ENCODE data around the gene PDE6A.
A peak's percentile ranks its signal among the peaks of the same experiment; 100 is the strongest.

PDE6A gene

DNA sequence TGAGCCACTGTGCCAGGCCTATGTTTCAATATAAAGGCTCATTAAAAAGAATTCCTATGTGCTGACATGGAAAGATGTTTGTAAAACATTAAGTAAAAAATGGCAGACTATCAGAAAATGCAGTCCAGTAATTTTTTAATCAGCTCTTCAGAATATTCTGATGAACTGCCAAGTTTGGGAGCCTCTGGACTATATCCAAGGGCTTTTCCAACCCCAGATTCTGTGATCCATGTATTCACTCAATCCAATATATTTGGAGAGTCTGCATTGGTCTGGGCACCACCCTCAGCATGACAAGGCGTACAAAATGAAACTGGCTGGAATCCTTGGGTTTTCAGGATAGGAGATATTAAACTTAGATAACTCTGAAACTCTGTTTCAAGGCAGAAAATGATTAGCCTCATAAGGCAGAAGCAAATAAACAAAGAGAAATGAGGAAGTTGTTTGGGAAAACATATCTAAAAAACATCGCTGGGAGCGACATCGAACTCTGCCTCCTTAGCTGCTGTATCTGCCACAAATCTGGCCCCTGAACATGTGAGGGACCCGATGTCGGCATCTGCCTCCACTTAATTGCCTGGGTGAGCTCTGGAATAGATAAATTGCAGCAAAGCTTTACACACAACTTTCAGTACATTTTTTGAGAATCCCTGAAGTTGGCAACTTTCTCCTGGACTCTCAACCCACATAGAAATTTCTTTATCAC is 14.4 kb downstream of the PDE6A start:
- no peak for DNase-seq (ENCODE audit: low read depth)

GRCh38 chr5:149924486-149924885 is 20.1 kb downstream of the PDE6A start:
- peak; percentile 65 for DNase-seq (ENCODE audit: low read depth)

- DNase-seq (ENCODE audit: low read depth) = no peak
Measured at GRCh38 chr5:149922950-149923349, 21.6 kb downstream of the PDE6A start.

- DNase-seq (ENCODE audit: low read depth) = no peak
Measured at GRCh38 chr5:149921597-149921996, 23.0 kb downstream of the PDE6A start.

GRCh38 chr5:149917073-149917676 is 27.4 kb downstream of the PDE6A start:
- peak; percentile 30 for DNase-seq (ENCODE audit: low read depth)

DNA sequence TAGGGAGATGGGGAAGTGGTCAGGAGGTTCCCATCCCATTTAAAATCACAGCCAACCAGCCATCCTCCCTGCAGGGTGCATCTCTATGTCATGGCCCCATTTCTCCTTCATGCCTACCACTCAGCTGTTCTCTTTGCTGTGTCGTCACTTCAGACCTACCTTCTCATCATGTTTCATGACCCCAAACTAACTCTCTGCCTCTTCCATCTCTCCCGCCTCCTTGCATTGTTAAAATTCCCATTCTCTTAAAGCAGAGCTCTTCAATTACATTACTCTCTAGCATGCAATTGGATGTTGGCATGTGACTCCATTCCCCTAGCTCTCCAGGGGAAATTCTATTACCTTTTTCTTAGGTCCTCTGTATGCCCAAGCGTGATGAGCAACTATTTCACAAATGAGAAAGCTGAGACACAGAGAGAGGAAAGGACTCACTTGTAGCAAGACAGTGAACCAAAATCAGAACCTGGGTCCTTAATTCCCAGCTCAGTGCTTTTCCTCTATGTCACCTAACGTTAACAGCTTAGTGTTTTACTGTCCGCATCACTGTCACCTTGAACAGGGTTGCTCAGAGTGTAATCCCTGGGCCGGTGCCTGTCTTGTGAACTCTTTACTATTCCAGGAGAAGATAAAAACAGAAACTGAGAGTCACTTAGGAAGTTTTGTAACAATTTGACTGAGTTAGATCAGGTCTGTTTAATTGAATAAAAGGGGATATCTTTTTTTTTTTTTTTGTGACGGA is 28.1 kb downstream of the PDE6A start:
- DNase-seq (ENCODE audit: low read depth) = no peak

GRCh38 chr5:149915392-149916260 is 29.0 kb downstream of the PDE6A start:
- DNase-seq (ENCODE audit: low read depth) = no peak

DNA sequence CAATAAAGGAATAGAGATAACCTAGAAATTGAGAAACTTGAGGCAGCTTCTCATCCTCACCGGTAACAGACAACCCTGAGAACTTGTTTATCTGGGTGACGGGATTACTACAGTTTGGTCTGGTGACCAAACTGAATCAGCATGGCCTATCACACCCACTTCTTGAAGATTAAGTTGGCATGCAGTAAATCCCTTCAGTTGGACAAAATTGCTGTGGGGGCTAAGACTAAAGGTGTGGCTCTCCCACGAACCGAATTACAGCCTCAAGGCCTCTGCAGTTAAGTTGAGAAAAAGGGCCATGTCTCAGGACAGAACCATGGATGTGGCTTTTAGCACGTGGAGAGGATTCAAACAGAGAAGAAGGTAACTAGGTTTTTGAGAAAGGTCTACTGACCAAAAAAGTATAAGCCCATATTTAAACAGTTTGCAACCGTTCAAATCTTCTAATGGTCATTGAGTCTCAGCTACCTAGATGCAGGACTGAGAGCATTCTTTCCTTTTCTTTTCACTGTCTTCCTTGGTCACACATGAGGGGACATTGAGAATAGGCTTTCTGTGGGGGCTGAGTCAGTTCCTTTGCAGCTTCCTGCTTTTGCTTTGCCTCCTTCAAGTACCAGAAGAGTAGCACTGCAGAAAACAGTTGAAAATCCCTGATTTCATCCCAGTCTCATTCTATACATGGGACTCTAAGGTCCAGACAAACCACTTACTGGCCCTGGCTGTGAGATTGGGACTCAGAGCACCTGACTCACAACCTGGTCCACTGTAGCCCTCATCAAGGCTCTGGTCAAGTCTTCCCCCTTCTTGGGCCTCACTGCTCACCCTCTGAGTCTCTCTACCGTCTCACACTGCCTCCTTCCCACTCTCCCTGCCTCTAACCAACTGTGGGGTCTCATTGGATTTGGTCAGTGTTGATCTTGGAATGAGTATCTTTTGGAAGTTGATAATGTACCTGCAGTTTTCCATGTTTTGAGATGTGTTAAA is 30.9 kb downstream of the PDE6A start:
- peak; percentile 13 for DNase-seq (ENCODE audit: low read depth)

- DNase-seq (ENCODE audit: low read depth) = no peak
Measured at GRCh38 chr5:149912226-149912871, 32.2 kb downstream of the PDE6A start.

DNA sequence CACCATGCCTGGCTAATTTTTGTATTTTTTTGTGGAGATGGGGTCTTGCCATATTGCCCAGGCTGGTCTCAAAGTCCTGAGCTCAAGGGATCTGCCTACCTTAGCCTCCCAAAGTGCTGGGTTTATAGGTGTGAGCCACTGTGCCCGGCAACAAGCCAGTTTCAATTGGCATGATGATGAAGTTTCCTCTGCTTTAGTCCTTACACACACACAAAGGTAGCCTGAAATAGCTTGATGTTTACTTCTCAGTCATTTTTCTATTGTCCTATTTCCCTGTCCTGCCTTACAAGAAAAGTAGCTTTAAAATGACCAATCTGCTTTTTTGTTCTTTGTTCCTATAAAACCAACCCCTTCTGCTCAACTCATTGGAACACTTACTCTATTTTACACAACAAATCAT is 33.6 kb downstream of the PDE6A start:
- DNase-seq (ENCODE audit: low read depth) = no peak

DNA sequence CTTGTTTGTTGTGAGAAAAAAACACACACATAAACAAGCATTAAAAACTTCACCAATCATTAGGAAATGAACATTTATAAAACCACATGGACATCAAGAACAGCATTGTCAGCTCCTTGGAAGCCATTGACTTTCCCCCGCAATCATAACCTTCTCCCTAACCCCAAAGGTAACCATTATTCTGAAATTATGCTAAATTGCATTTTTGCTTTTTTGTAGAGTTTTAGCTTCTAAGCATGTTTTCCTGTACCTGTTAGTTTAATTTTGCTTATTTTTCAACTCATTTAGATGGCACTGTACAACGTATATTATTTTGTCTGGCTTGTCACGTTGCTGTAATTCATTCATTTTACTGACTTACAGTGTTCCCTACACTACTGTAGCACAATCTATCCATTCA is 36.8 kb downstream of the PDE6A start:
- DNase-seq (ENCODE audit: low read depth) = no peak

GRCh38 chr5:149904977-149905376 is 39.6 kb downstream of the PDE6A start:
- DNase-seq (ENCODE audit: low read depth) = no peak

- DNase-seq (ENCODE audit: low read depth) = no peak
Measured at GRCh38 chr5:149904293-149904886, 40.2 kb downstream of the PDE6A start.

DNA sequence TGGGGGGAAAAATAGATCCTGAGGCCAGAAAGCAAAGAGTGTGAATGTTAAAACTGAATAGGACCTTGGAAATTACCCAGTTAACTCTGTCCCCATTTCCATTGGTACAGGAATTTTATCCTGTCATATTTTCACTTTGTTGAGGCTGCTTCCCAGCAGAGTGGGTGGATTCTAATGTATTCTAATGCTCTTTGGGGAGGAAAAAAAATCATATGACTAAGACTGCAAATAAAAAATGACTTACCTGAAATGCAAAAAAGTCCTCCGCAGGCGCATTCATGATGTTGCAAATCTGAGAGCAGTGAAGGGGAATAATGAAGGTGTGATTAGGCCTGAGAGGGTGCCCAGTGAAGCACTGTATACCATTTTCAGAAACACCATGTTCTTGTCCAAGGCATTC is 41.2 kb downstream of the PDE6A start:
- DNase-seq (ENCODE audit: low read depth) = no peak

DNA sequence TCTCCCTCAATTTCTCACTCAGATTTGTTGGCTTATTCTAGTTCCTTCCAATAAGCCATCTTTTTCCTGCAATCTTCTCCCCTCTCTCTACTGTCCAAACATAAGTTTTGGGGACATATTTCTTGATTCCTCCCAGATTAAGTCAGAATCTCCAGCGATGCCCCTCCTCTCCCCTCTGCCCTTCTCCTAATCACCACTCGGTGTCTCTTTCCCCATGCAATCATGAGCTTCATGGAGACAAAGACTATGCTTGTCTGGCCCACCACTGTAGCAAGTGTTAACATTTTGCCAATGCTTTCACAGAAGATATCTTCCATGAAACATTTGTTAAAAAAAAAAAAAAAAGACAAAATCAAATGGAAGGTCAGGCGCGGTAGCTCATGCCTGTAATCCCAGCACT is 42.4 kb downstream of the PDE6A start:
- DNase-seq (ENCODE audit: low read depth) = peak; percentile 24

- DNase-seq (ENCODE audit: low read depth) = no peak
Measured at GRCh38 chr5:149901511-149901910, 43.1 kb downstream of the PDE6A start.

DNA sequence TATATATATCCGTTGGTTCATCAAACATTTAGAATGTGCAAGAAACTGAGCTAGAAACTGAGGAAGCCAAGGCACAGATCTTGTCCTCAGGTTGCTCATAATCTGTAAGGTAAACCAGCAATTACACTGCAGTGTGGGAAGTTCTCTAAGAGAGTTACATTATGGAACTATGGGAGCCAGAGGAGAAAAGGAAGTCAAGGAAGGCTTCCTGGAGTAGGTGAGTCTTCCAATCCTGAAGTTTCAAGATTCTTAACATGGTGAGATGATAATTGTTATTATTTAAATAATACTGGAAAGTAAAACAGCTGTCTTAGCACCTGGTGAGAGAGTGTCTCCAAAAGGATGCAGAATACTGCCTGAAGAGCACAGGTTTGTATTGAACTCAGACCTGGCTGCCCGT is 44.2 kb downstream of the PDE6A start:
- no peak for DNase-seq (ENCODE audit: low read depth)

DNA sequence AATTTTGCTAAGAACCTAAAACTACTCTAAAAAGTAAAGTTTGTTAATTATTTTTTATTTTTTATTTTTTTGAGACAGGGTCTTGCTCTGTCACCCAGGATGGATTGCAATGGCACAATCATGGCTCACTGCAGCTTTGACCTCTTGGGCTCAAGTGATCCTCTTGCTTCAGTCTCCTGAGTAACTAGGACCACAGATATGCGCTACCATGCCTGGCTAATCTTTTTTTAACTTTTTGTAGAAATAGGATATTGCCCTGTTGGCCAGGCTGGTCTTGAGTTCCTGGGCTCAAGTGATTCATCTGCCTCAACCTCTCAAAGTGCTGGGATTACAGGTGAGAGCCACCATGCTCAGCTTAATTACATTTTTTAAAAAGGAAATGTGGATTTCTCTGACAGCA is 45.8 kb downstream of the PDE6A start:
- DNase-seq (ENCODE audit: low read depth) = no peak

- DNase-seq (ENCODE audit: low read depth) = peak; percentile 47
Measured at GRCh38 chr5:149895416-149896345, 48.9 kb downstream of the PDE6A start.
